GM18526 (cell line): ENCODE results near the gene HTATIP2.

Experiments used
- POLR2A ChIP-seq: IDR thresholded peaks from 3 replicates; pipeline ENCODE4 v1.6.1; 2011; ENCODE audit not compliant: insufficient read length; ENCODE audit errors: extremely low read depth

HTATIP2 gene

GRCh38 chr11:20403059-20403458 lies 39.5 kb downstream of the HTATIP2 start:
- TF ChIP-seq POLR2A: no peak

- no peak for TF ChIP-seq POLR2A
These were observed 43.0 kb downstream of the HTATIP2 start for GRCh38 chr11:20406484-20406883.

GRCh38 chr11:20407344-20407743 lies 43.8 kb downstream of the HTATIP2 start:
- TF ChIP-seq POLR2A: no peak

GRCh38 chr11:20415432-20415831 lies 51.9 kb downstream of the HTATIP2 start:
- TF ChIP-seq POLR2A: no peak

- TF ChIP-seq POLR2A: no peak
These were observed 54.3 kb downstream of the HTATIP2 start for GRCh38 chr11:20417771-20418170.

- no peak for TF ChIP-seq POLR2A
These were observed 58.4 kb downstream of the HTATIP2 start for GRCh38 chr11:20421946-20422345.

- no peak for TF ChIP-seq POLR2A
These were observed 65.7 kb downstream of the HTATIP2 start for GRCh38 chr11:20429216-20429615.
